ENCODE results near the gene HMGB3. TPM values are rescaled to one million over a fixed set of nuclear protein-coding genes. Genes with fewer than 3 reads are reported as not detected.

HMGB3 gene
- total and polyA plus RNA-seq, 2 donors (not counting 1 experiment from before 2014, with no cell fraction given), result 0.51 to 1.6 TPM

- H3K27ac ChIP-seq (ENCODE audit: low read length in 2 of 2), result no peak overlapping the region
- H3K4me2 ChIP-seq (replicated peaks; ENCODE audit: low read depth, low read length, poor library complexity, severe bottlenecking), result no peak overlapping the region
- no peak overlapping the region for H3K27ac Mint-ChIP-seq
- WGBS (ENCODE audit: insufficient coverage), result no CpG with 5 or more reads among the region's 2 CpGs
- peaks cover 16% of the 10 kb centered on the region for H3K27me3 Mint-ChIP-seq
- DNase-seq (no peak), ATAC-seq (ENCODE audit: low read depth) (no peak)
- peaks cover 8% of the 10 kb centered on the region for H3K4me1 Mint-ChIP-seq
- no peaks in the 10 kb centered on the region for H4K20me1 ChIP-seq (ENCODE audit: control insufficient read depth, insufficient read depth, low read length, poor library complexity, severe bottlenecking)
- H3K27me3 ChIP-seq (replicated peaks in 1 of 4; ENCODE audit: control extremely low read depth in 1 of 4, control insufficient read depth in 3 of 4, insufficient read depth in 4 of 4, low read length in 3 of 4), result peaks cover 0 to 10% (median 5%) of the 10 kb centered on the region in 4 experiments
- ChIA-PET POLR2A (no interaction called here), CTCF (no interaction called here)
- no peak overlapping the region for H3K9ac ChIP-seq (ENCODE audit: low read length)
- H3K79me2 ChIP-seq (ENCODE audit: control insufficient read depth, insufficient read depth, low read length), result no peaks in the 10 kb centered on the region
- no peaks in the 10 kb centered on the region for H3K36me3 ChIP-seq (replicated peaks in 1 of 2; ENCODE audit: control extremely low read depth in 1 of 2, control insufficient read depth in 1 of 2, extremely low read depth in 1 of 2, insufficient read depth in 2 of 2, low read length in 1 of 2)
- no peak overlapping the region for H2AFZ ChIP-seq (ENCODE audit: insufficient read depth, low read depth, low read length, poor library complexity, severe bottlenecking)
- intact Hi-C loops (cut with micrococcal nuclease), result loop anchor here (10.0 kb wide), 1 partner anchor 405 kb away; the partner anchor contains the start of gene VMA21
- TF ChIP-seq, protein P1, sequence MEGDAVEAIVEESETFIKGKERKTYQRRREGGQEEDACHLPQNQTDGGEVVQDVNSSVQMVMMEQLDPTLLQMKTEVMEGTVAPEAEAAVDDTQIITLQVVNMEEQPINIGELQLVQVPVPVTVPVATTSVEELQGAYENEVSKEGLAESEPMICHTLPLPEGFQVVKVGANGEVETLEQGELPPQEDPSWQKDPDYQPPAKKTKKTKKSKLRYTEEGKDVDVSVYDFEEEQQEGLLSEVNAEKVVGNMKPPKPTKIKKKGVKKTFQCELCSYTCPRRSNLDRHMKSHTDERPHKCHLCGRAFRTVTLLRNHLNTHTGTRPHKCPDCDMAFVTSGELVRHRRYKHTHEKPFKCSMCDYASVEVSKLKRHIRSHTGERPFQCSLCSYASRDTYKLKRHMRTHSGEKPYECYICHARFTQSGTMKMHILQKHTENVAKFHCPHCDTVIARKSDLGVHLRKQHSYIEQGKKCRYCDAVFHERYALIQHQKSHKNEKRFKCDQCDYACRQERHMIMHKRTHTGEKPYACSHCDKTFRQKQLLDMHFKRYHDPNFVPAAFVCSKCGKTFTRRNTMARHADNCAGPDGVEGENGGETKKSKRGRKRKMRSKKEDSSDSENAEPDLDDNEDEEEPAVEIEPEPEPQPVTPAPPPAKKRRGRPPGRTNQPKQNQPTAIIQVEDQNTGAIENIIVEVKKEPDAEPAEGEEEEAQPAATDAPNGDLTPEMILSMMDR (IDR thresholded peaks at IDR 0.05), result no peak
- TF ChIP-seq EZH2 (IDR thresholded peaks at IDR 0.05; ENCODE audit: borderline replicate concordance, insufficient read depth, low read depth, low read length, poor library complexity, severe bottlenecking), result no peak
- no peak overlapping the region for H3K4me3 Mint-ChIP-seq
- H3K4me1 ChIP-seq (ENCODE audit: control insufficient read depth in 2 of 2, insufficient read depth in 2 of 2, low read length in 2 of 2), result peaks cover 8 to 9% of the 10 kb centered on the region in 2 donors
- no peaks in the 10 kb centered on the region for H3K9me3 ChIP-seq (ENCODE audit: control extremely low read depth in 1 of 3, control insufficient read depth in 2 of 3, insufficient read depth in 1 of 3, low read length in 2 of 3)
- no peaks in the 10 kb centered on the region for H3K9me3 Mint-ChIP-seq (ENCODE audit: insufficient read depth)
- H3K4me3 ChIP-seq (ENCODE audit: control extremely low read depth in 1 of 5, extremely low read depth in 1 of 5, insufficient read depth in 1 of 5, low read depth in 2 of 5, low read length in 4 of 5), result no peak overlapping the region
Measured at GRCh38 chrX:150989420-150989819, 6.3 kb downstream of the HMGB3 start.

GRCh38 chrX:150990910-150991309 is 7.8 kb downstream of the HMGB3 start:
- Histone ChIP-seq H3K36me3 (replicated peaks in 1 of 2; ENCODE audit: control extremely low read depth in 1 of 2, control insufficient read depth in 1 of 2, extremely low read depth in 1 of 2, insufficient read depth in 2 of 2, low read length in 1 of 2) (no peaks in the 10 kb centered on the region), H3K4me3 (ENCODE audit: control extremely low read depth in 1 of 5, extremely low read depth in 1 of 5, insufficient read depth in 1 of 5, low read depth in 2 of 5, low read length in 4 of 5) (no peak overlapping the region), H4K20me1 (ENCODE audit: control insufficient read depth, insufficient read depth, low read length, poor library complexity, severe bottlenecking) (no peaks in the 10 kb centered on the region), H2AFZ (ENCODE audit: insufficient read depth, low read depth, low read length, poor library complexity, severe bottlenecking) (no peak overlapping the region), H3K27me3 (replicated peaks in 1 of 4; ENCODE audit: control extremely low read depth in 1 of 4, control insufficient read depth in 3 of 4, insufficient read depth in 4 of 4, low read length in 3 of 4) (peaks cover 0 to 1% (median under 1%) of the 10 kb centered on the region in 4 experiments), H3K4me1 (ENCODE audit: control insufficient read depth in 2 of 2, insufficient read depth in 2 of 2, low read length in 2 of 2) (no peaks in the 10 kb centered on the region), H3K27ac (ENCODE audit: low read length in 2 of 2) (no peak overlapping the region), H3K79me2 (ENCODE audit: control insufficient read depth, insufficient read depth, low read length) (no peaks in the 10 kb centered on the region), H3K4me2 (replicated peaks; ENCODE audit: low read depth, low read length, poor library complexity, severe bottlenecking) (no peak overlapping the region), H3K9ac (ENCODE audit: low read length) (no peak overlapping the region), H3K9me3 (ENCODE audit: control extremely low read depth in 1 of 3, control insufficient read depth in 2 of 3, insufficient read depth in 1 of 3, low read length in 2 of 3) (no peaks in the 10 kb centered on the region)
- Mint-ChIP-seq H3K27ac (no peak overlapping the region), H3K4me1 (no peaks in the 10 kb centered on the region), H3K27me3 (peaks cover 5% of the 10 kb centered on the region), H3K9me3 (ENCODE audit: insufficient read depth) (no peaks in the 10 kb centered on the region), H3K4me3 (no peak overlapping the region)
- DNase-seq (no peak), ATAC-seq (ENCODE audit: low read depth) (no peak)
- 84% methylated on average over 3 of the region's 5 CpGs for WGBS (ENCODE audit: insufficient coverage)
- ChIA-PET CTCF (no interaction called here), POLR2A (no interaction called here)
- intact Hi-C loops (cut with micrococcal nuclease), result no loop called here
- TF ChIP-seq, protein P1 (IDR thresholded peaks at IDR 0.05), result no peak
- no peak for TF ChIP-seq EZH2 (IDR thresholded peaks at IDR 0.05; ENCODE audit: borderline replicate concordance, insufficient read depth, low read depth, low read length, poor library complexity, severe bottlenecking)
